ENCODE data around the gene C4orf51. TPM values are rescaled to one million over a fixed set of nuclear protein-coding genes. Genes with fewer than 3 reads are reported as not detected.

Gene C4orf51
- total and polyA plus RNA-seq, 2 of the 4 experiments (the other 2 are of a cell fraction), result not detected

GRCh38 chr4:145762719-145763118 lies 82.8 kb downstream of the C4orf51 start:
- TF ChIP-seq RFX5 (IDR thresholded peaks at IDR 0.05; ENCODE audit: low read depth, low read length) (no peak), SMC3 (IDR thresholded peaks at IDR 0.05; ENCODE audit: low read depth, low read length) (no peak), CEBPB (IDR thresholded peaks at IDR 0.05; ENCODE audit: low read depth, low read length) (no peak), POLR2A (IDR thresholded peaks at IDR 0.05; ENCODE audit: low read depth, low read length) (no peak), BHLHE40 (IDR thresholded peaks at IDR 0.05; ENCODE audit: low read depth, low read length) (no peak)
- TF ChIP-seq, protein P1, sequence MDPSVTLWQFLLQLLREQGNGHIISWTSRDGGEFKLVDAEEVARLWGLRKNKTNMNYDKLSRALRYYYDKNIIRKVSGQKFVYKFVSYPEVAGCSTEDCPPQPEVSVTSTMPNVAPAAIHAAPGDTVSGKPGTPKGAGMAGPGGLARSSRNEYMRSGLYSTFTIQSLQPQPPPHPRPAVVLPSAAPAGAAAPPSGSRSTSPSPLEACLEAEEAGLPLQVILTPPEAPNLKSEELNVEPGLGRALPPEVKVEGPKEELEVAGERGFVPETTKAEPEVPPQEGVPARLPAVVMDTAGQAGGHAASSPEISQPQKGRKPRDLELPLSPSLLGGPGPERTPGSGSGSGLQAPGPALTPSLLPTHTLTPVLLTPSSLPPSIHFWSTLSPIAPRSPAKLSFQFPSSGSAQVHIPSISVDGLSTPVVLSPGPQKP (IDR thresholded peaks at IDR 0.05; ENCODE audit: borderline replicate concordance, low read depth, low read length), result no peak
- TF ChIP-seq, protein P2, sequence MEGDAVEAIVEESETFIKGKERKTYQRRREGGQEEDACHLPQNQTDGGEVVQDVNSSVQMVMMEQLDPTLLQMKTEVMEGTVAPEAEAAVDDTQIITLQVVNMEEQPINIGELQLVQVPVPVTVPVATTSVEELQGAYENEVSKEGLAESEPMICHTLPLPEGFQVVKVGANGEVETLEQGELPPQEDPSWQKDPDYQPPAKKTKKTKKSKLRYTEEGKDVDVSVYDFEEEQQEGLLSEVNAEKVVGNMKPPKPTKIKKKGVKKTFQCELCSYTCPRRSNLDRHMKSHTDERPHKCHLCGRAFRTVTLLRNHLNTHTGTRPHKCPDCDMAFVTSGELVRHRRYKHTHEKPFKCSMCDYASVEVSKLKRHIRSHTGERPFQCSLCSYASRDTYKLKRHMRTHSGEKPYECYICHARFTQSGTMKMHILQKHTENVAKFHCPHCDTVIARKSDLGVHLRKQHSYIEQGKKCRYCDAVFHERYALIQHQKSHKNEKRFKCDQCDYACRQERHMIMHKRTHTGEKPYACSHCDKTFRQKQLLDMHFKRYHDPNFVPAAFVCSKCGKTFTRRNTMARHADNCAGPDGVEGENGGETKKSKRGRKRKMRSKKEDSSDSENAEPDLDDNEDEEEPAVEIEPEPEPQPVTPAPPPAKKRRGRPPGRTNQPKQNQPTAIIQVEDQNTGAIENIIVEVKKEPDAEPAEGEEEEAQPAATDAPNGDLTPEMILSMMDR (conservative IDR thresholded peaks at IDR 0.05; ENCODE audit: low read depth, low read length), result no peak
- intact Hi-C loops (cut with micrococcal nuclease), result no loop called here
- no peaks in the 10 kb centered on the region for H3K4me1 ChIP-seq (ENCODE audit: control insufficient read depth, insufficient read depth, low read length)
- no peak overlapping the region for H2BK15ac ChIP-seq (ENCODE audit: low read depth, low read length)
- WGBS, 2 experiments (ENCODE audit: extremely low coverage in 2 of 2, insufficient read length in 1 of 2), result 100% methylated on average over 5 of the region's 8 CpGs; no CpG with 5 or more reads in 1 of the 2 experiments
- no peak overlapping the region for H4K5ac ChIP-seq (ENCODE audit: low read depth, low read length)
- no peak overlapping the region for H4K91ac ChIP-seq (ENCODE audit: insufficient read depth, low read depth, low read length)
- peaks cover 42% of the 10 kb centered on the region for H3K36me3 ChIP-seq (ENCODE audit: control insufficient read depth, insufficient read depth, low read length)
- BruUV-seq (replicated peaks), result no TSS peak
- no peak overlapping the region for H3K4ac ChIP-seq (ENCODE audit: low read depth, low read length)
- peaks cover 10% of the 10 kb centered on the region for H3K9me1 ChIP-seq (ENCODE audit: insufficient read depth, low read length)
- H3K27me3 ChIP-seq (ENCODE audit: control insufficient read depth, insufficient read depth, low read length), result no peaks in the 10 kb centered on the region
- no peak overlapping the region for H3K23ac ChIP-seq (ENCODE audit: low read depth, low read length)
- no peaks in the 10 kb centered on the region for H4K20me1 ChIP-seq (ENCODE audit: insufficient read depth, low read length)
- in situ Hi-C loops (cut with MboI; ENCODE audit: low sequenced_read_pairs), result no loop called here
- H3K14ac ChIP-seq (replicated peaks; ENCODE audit: low read depth, low read length), result no peak overlapping the region
- no peak overlapping the region for H2BK5ac ChIP-seq (ENCODE audit: low read depth, low read length, poor library complexity, severe bottlenecking)
- no peak overlapping the region for H2AFZ ChIP-seq (replicated peaks; ENCODE audit: low read length, poor library complexity)
- DNase-seq (no peak), ATAC-seq (ENCODE audit: low read depth) (no peak)
- dilution Hi-C loops (cut with HindIII; ENCODE audit: low sequenced_read_pairs, unreplicated experiment), result no loop called here
- no peak overlapping the region for H2BK20ac ChIP-seq (ENCODE audit: low read depth, low read length)
- H3K18ac ChIP-seq (ENCODE audit: low read depth, low read length), result no peak overlapping the region
- H3K9me3 ChIP-seq (ENCODE audit: control insufficient read depth, insufficient read depth, low read length), result no peaks in the 10 kb centered on the region; the same call in 1 of the 2 replicates
- H3K79me1 ChIP-seq (ENCODE audit: low read depth in 1 of 2, low read length in 2 of 2), result peaks cover 0 to 4% of the 10 kb centered on the region in 2 experiments; a peak in 1 of 4 replicates
- H2BK120ac ChIP-seq (ENCODE audit: low read depth, low read length), result no peak overlapping the region
- no peak overlapping the region for H3K9ac ChIP-seq (ENCODE audit: low read depth, low read length)
- no peak overlapping the region for H3K4me2 ChIP-seq (ENCODE audit: low read depth, low read length)
- no peak overlapping the region for H3K27ac ChIP-seq (ENCODE audit: insufficient read depth, low read length)
- H2AK9ac ChIP-seq (replicated peaks; ENCODE audit: low read depth, low read length, poor library complexity), result no peak overlapping the region
- CTCF ChIA-PET, result interaction anchor here (0.6 kb wide), 1 partner anchor 16 kb away, joined by 3 read pairs; no protein-coding TSS in a partner anchor
- H3K56ac ChIP-seq (ENCODE audit: extremely low read depth, insufficient read depth, low read length), result no peak overlapping the region
- no peak overlapping the region for H3K4me3 ChIP-seq (ENCODE audit: insufficient read depth, low read depth, low read length)
- H2AK5ac ChIP-seq (ENCODE audit: low read depth, low read length), result no peak overlapping the region
- H4K8ac ChIP-seq (ENCODE audit: low read depth in 2 of 2, low read length in 2 of 2), result no peak overlapping the region
- POLR2A ChIA-PET (ENCODE audit: unreplicated experiment), result no interaction called here
